HEK293T (cell line): ENCODE results near the gene NDUFS8.

Experiments used
- ARNT ChIP-seq: fragments of 450-650 bp; IDR thresholded peaks from 2 replicates; pipeline ENCODE4 v1.6.1; 2017; ENCODE audit warnings: mild to moderate bottlenecking
- BHLHE40 ChIP-seq: fragments of 450-650 bp; IDR thresholded peaks from 2 replicates; pipeline ENCODE4 v1.6.1; 2016; ENCODE audit warnings: mild to moderate bottlenecking, moderate library complexity, borderline replicate concordance
- ELF4 ChIP-seq: fragments of 450-650 bp; IDR thresholded peaks from 2 replicates; pipeline ENCODE4 v1.6.1; 2017; ENCODE audit warnings: antibody characterized with exemption
- HDGF ChIP-seq: fragments of 450-650 bp; IDR thresholded peaks from 2 replicates; pipeline ENCODE4 v1.6.1; 2017; ENCODE audit warnings: antibody characterized with exemption, borderline replicate concordance
- PKNOX1 ChIP-seq: fragments of 450-650 bp; IDR thresholded peaks from 2 replicates; pipeline ENCODE4 v1.6.1; 2016
- SP1 ChIP-seq: fragments of 450-650 bp; IDR thresholded peaks from 2 replicates; pipeline ENCODE4 v1.6.1; 2017
- SUZ12 ChIP-seq: fragments of 450-650 bp; IDR thresholded peaks from 2 replicates; pipeline ENCODE4 v1.6.1; 2016; ENCODE audit warnings: mild to moderate bottlenecking
- TARDBP ChIP-seq: fragments of 450-650 bp; IDR thresholded peaks from 2 replicates; pipeline ENCODE4 v1.6.1; 2016
- ZNF384 ChIP-seq: fragments of 450-650 bp; IDR thresholded peaks from 2 replicates; pipeline ENCODE4 v1.6.1; 2016

- TF ChIP-seq ZNF384 (no peak), HDGF (no peak), SP1 (no peak), BHLHE40 (no peak), ARNT (no peak), ELF4 (no peak), SUZ12 (no peak), PKNOX1 (no peak), TARDBP (no peak)
Observed at GRCh38 chr11:68049509-68050370, 19.3 kb downstream of the NDUFS8 start.
